GM21786 (cell line): Measurements from ENCODE around the gene A1BG.
A peak's percentile ranks its signal among the peaks of the same experiment; 100 is the strongest.
"Not testable (repeated sequence)": the region's sequence is repeated elsewhere in the genome, so short reads cannot be mapped to it uniquely, and the experiment has no call there.

ENCODE experiments used
- ATAC-seq: cut with Tn5 transposase; IDR thresholded peaks from one replicate; pipeline ENCODE4 v1.9.1; 2021; ENCODE audit not compliant: unreplicated experiment

The A1BG gene

GRCh38 chr19:58361900-58362271 is 8.6 kb upstream of the A1BG start:
- no peak for ATAC-seq

GRCh38 chr19:58357481-58358145 is 4.3 kb upstream of the A1BG start:
- ATAC-seq: no peak

GRCh38 chr19:58356766-58357480 is 3.6 kb upstream of the A1BG start:
- ATAC-seq: no peak

GRCh38 chr19:58355908-58356765 is 2.8 kb upstream of the A1BG start:
- ATAC-seq: no peak

GRCh38 chr19:58355215-58355796 is 2.0 kb upstream of the A1BG start:
- ATAC-seq: no peak

- ATAC-seq: no peak
Measured at GRCh38 chr19:58354478-58355030, 1.3 kb upstream of the A1BG start.

- no peak for ATAC-seq
Measured at GRCh38 chr19:58353717-58354477, 605 bp upstream of the A1BG start.

GRCh38 chr19:58351990-58352755 is 1.1 kb downstream of the A1BG start:
- no peak for ATAC-seq

GRCh38 chr19:58351558-58351878 is 1.8 kb downstream of the A1BG start:
- no peak for ATAC-seq

- ATAC-seq: no peak
Measured at GRCh38 chr19:58350871-58351557, 2.3 kb downstream of the A1BG start.

- no peak for ATAC-seq
Measured at GRCh38 chr19:58350001-58350861, 3.1 kb downstream of the A1BG start.

- no peak for ATAC-seq
Measured at GRCh38 chr19:58349590-58349989, 3.7 kb downstream of the A1BG start.

GRCh38 chr19:58348080-58348479 is 5.2 kb downstream of the A1BG start:
- not testable (repeated sequence) for ATAC-seq

GRCh38 chr19:58346961-58347929 is 6.0 kb downstream of the A1BG start:
- peak; percentile 87 for ATAC-seq

- ATAC-seq: no peak
Measured at GRCh38 chr19:58345558-58345957, 7.7 kb downstream of the A1BG start.

GRCh38 chr19:58338825-58339558 is 14.3 kb downstream of the A1BG start:
- no peak for ATAC-seq
